T follicular helper cell (primary cell): ENCODE results near the gene CCNB2.
"Not testable (repeated sequence)": the region's sequence is repeated elsewhere in the genome, so short reads cannot be mapped to it uniquely, and the experiment has no call there.

Experiments used
- DNase-seq: peaks from one replicate; pipeline ENCODE4 v3.0.0-alpha.2; 2020; ENCODE audit warnings: low read depth
- total RNA-seq, 2 experiments: gene quantifications; one replicate each; lab custom pipeline; 2026; lab: John Stamatoyannopoulos, UW

Gene CCNB2
- total RNA-seq = 0.42 to 0.61 reads per million in 2 experiments

GRCh38 chr15:59104912-59105732, at the start of gene CCNB2:
Gene CCNB2, plus strand, starts transcription at chr15:59105146. Its CDS starts 123 bp downstream, at chr15:59105269.
- peak; percentile 77 for DNase-seq

- no peak for DNase-seq
Observed at GRCh38 chr15:59059076-59059597, 45.8 kb upstream of the CCNB2 start.

GRCh38 chr15:59060348-59060747, 44.6 kb upstream of the CCNB2 start:
- no peak for DNase-seq

DNA sequence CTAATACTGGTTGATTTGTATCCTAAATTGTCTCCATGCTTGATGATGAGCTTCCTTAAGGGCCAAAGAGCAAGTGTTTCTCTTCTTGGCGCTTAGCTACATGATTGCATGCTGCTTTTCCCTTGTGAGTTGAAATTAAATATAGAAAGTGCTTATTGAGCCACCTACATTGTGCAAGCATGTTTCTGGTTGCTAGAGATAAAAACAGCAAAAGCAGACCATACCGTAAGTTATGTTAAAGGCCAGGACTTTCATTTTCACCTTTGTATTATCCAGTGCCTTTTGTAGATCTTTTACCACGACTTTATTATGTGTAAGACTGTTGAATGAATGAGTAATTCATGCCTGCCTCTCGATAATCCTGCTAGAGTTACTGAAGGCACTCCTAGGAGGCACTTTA, 41.9 kb upstream of the CCNB2 start:
- no peak for DNase-seq

DNA sequence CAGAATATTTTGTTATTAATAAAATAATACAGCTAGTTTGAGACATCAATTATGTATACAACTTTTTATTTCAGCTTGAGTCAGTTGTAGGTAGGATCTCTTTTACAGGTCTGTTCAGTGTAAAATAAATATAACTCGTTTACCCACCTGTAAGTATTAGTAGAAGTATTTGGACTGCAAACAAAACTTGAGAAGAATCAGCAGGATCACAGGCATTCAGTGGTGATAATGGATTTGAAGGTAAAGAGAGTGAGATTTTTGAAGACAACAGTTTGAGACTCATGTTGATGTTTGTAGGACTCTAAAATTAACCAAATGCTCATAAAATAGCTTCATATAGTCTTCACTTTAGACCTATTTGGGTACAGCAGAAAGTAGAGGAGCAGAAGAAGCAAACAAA, 35.5 kb upstream of the CCNB2 start:
- DNase-seq = no peak

DNA sequence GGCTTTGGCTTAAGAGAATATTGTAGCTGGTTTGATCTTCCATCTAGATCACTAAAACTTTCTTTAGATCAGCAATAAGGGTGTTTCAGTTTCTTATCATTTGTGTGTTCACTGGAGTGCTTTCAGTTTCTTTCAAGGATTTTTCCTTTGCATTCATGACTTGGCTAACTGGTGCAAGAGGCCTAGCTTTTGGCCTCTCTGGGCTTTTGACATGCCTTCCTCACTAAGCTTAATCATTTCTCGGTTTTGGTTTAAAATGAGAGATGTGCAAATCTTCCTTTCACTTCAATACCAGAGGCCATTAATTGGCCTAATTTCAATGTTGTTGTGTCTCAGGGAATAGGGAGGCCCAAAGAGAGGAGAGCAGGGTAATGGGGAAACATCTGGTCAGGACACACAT, 30.3 kb upstream of the CCNB2 start:
- no peak for DNase-seq

GRCh38 chr15:59087731-59088130, 17.2 kb upstream of the CCNB2 start:
- DNase-seq = no peak

DNA sequence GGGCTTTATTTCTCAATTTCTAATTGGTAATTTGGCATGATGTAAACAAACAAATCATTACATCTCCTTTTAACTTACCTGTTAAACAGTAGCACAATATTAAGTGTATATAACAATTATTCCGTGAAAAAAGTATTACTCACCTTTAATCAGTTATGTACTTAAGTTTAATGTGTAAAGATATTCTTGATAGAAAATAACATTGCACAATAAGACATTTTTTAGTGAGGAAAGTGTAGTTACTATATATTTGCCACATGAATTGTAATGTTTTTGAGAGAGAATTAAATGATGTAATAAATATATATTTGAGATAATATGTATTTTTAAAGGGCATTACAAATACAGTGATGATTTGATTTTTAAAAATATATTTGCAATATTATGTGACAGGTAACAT, 10.9 kb upstream of the CCNB2 start:
- DNase-seq = no peak

DNA sequence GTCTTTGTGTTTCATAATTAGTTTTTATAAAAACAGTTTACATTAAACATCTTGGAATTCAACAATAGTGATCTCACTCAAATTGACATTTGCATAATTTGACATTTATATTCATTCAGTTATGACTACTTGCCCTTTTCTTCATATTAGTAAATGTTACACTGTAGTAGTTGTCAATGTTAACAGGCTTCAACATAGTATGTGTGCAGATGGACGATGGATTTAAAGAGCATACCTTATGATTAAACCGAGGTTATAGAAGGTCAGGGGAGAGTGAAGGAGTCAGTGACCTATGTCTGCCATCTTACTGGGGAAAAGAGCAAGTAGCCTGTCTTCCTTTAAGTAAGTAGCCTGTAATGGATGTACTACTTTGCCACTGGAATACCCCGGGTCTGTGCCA, 8.5 kb upstream of the CCNB2 start:
- no peak for DNase-seq

- DNase-seq = no peak
Observed at GRCh38 chr15:59099162-59099685, 5.7 kb upstream of the CCNB2 start.

DNA sequence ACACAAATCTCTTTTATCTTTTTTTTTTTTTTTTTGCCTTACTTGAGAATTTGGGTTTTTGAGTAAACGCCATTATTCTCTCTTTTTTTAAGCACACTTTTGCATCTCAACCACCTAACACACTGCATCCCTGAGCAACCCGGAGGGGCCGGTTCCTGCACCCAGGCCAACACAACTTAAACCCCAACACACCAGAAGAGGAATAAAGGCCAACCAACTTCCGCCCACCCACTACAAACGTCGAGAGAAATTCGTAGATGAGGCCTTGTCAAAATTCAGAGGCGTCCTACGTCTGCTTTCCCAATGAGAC, 389 bp upstream of the CCNB2 start:
- DNase-seq = no peak

DNA sequence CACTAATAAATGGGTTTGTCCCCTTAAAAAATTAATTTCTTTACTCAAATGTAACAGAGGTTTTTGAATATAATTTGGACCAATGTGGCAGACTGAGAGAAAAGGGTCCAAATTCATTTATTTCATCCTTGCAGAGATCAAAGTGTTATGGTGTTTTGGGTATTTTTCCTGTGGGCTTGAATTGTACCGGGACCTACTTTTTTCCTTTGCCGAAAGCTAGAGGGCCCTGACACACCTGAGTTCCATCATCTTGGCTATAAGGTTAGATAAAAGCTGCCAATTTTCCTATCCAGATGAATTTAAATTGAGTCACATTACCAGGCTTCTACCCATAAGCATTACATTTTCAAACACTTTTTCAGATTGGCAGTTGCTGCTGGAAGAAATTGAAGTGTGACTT, 908 bp downstream of the CCNB2 start:
- DNase-seq = no peak

DNA sequence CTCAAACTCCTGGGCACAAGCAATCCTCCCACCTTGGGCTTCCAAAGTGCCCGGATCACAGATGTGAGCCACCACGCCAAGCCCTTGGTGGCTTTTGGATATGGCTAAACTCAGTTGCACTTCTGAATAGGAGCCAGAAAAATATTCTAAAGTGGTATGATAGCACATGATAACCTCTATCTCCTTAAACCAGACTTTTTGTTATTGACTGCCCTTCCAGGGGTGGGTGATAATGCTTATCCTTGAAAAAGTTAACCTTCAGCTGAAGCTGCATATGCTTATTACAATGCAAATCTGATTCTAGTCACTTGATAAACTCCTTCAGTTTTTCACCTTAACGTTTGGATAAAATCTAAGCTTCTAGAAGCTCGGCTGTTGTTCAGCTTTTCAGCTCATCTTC, 6.3 kb downstream of the CCNB2 start:
- no peak for DNase-seq

- DNase-seq = no peak
Observed at GRCh38 chr15:59115047-59115446, 10.1 kb downstream of the CCNB2 start.

DNA sequence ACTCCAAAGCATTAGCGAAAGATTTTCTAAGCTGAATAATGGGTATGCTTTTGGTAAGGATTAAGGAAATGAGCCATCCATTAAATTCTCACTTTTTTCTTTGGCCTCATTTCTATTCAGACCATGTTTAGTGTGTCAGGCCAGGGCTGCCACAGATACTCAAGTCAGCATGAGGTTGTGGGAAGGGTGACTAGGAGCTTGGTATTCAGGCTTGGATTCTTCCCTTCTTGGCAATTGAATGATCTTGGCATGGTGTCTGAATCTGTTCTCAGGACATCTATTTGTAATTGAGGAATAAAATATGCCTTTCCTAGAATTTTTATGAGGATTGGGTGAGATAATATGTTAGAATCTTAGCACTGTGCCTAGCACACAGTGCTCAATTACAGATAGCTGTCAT, 11.2 kb downstream of the CCNB2 start:
- DNase-seq = no peak

GRCh38 chr15:59116771-59117170, 11.8 kb downstream of the CCNB2 start:
- DNase-seq = no peak

GRCh38 chr15:59119625-59120024, 14.7 kb downstream of the CCNB2 start:
- DNase-seq = no peak

- no peak for DNase-seq
Observed at GRCh38 chr15:59120937-59121336, 16.0 kb downstream of the CCNB2 start.

- no peak for DNase-seq
Observed at GRCh38 chr15:59124261-59124660, 19.3 kb downstream of the CCNB2 start.

DNA sequence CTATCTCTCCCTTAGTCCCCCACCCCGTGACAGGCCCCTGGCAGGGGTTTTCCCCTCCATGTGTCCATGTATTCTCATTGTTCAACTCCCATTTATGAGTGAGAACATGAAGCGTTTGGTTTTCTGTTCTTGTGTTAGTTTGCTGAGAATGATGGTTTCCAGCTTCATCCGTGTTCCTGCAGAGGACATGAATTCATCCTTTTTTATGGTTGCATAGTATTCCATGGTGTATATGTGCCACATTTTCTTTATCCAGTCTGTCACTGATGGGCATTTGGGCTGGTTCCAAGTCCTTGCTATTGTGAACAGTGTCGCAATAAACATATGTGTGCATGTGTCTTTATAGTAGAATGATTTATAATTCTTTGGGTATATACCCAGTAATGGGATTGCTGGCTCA, 20.7 kb downstream of the CCNB2 start:
- not testable (repeated sequence) for DNase-seq

DNA sequence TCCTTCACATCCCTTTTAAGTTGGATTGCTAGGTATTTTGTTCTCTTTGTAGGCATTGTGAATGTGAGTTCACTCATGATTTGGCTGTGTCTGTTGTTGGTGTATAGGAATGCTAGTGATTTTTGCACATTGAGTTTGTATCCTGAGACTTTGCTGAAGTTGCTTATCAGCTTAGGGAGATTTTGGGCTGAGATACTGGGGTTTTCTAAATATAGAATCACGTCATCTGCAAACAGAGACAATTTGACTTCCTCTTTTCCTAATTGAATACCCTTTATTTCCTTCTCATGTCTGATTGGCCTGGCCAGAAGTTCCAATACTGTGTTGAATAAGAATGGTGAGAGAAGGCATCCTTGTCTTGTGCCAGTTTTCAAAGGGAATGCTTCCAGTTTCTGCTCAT, 22.3 kb downstream of the CCNB2 start:
- not testable (repeated sequence) for DNase-seq

DNA sequence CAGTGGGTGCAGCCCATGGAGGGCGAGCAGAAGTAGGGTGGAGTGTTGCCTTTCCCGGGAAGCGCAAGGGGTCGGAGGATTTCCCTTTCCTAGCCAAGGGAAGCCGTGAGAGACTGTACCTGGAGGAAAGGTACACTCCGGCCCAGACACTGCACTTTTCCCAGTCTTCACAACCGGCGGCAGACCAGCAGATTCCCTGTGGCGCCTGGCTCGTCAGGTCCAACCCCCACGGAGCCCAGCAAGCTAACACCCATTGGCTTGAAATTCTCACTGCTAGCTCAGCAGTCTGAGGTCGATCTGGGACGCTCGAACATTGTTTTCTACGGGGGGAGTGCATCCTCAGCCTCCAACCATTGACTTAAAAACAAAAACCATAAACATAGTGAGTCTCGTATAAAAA, 26.5 kb downstream of the CCNB2 start:
- no peak for DNase-seq

DNA sequence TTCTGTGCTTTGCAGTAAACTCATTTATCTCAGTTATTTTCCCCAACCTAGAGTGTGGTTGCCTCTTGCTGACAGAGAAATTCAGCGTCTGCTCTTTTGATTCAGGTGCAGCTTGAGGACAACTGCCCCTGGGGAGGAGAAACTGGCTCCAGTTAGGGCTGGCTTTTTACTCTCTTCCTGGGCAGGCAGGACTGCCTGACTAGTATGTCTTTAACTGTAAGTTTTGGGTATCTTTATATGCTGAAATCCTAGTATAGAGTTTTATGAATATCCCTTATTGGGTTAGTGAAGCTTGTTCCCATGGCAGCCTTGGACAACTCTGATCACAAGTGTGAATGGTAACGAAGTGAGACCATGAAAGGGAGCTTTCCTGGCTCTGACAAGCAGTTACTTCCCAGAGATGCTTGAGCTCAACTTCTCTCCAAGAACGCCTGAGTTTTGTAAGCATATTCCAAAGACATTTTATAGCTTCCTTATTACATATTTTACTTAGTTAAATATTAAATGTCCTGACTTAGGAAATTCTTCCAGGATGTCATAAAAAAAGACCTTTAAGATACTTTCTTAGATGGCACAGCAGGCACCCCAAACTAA, 27.1 kb downstream of the CCNB2 start:
- no peak for DNase-seq
